GM19240 (cell line): ENCODE data around the gene ADAMTSL1.
"Not testable (repeated sequence)": the region's sequence is repeated elsewhere in the genome, so short reads cannot be mapped to it uniquely, and the experiment has no call there.

Source experiments
- DNase-seq: peaks from one replicate; pipeline ENCODE4 v3.0.0; 2011; ENCODE audit warnings: low spot score; ENCODE audit not compliant: insufficient read length

The ADAMTSL1 gene

GRCh38 chr9:18925880-18926279 lies 451.9 kb downstream of the ADAMTSL1 start:
- no peak for DNase-seq

- DNase-seq, result no peak
Observed at GRCh38 chr9:18926513-18926912, 452.6 kb downstream of the ADAMTSL1 start.

DNA sequence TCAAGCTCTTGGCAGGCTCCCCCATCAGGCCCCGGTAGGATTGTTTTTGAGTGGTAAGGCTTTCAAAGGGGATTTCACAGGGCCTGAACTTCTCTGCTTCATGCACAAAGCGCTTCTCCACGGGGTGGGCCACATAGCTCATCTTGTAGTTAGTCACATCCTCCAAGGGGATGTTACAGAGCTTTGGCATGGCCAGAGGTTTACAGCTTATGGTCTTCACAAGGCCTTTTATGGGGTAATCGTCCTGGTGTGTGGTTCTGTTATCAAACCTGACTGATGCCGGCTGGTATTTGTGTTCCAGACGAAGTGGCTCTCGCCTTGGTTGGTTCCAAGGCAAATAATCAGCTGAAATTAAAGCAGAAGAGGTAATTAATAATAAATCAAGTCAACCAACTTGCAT lies 454.8 kb downstream of the ADAMTSL1 start:
- DNase-seq, result no peak

GRCh38 chr9:18930611-18931010 lies 456.7 kb downstream of the ADAMTSL1 start:
- not testable (repeated sequence) for DNase-seq

DNA sequence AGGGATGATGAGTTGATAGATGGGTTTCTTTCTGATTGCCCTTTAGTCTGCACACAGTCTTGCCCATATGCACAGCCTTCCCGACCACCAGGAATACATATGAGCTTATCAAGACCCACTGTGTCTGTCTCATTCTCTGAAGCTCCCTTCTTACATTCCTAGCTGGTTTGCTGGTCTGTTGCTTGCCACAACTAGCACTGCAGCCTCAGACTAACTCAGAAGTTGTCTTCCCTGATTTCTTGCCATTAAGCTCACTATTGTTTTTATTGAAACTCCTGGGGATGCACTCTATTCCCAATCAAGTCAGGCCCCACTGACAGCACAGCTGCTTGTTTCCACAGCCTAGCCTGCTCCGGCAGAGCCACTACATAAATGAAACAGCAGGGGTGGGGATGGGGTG lies 461.6 kb downstream of the ADAMTSL1 start:
- DNase-seq, result no peak

GRCh38 chr9:18936094-18936871 lies 462.3 kb downstream of the ADAMTSL1 start:
- no peak for DNase-seq

DNA sequence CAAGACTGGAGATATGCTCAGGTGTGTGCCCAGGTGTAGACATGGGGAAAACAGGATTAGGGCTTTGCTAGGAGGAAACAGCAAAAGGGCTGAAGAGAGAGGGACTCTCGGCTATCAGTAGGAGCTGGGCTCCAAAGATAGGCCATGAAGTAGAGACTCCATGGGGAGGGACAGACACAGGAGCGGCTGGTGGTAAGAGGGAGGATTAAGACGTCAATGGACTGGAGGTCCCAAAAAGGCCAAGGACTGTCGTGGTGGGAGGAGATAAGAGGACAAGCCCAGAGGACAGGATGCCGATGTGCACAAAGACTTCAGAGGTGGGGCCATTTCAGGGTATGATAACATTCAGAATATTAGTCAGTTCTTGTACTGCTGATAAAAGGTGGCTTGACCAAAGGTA lies 466.0 kb downstream of the ADAMTSL1 start:
- no peak for DNase-seq

DNA sequence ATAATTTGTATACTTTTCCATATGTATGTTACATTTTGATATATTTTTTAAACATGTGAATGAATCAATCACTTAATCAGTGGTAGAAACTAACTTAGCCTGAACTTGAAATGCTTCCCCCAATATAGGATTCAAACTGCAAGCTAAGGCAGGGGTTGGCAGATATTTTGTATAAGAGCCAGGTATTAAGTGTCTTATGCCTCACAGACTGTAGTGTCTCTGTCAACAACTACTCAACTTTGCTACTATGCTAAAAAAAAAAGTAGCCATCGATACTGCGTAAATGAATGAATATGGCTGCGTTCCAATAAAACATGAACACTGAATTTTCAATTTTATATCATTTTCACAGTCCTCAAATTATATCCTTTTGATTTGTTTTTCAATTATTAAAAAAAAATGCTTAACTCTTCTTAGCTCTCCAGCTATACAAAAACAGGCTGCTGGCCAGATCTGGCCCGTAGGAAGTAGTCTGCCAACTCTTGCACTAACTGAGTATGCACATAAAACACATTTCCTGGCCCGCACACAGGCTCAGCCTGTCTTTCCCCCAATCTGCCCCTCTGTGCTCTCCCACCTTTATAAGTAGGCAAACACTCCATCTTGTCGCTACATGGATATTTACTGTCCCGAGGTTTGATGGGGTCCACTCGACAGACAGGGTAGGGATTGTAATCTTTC lies 467.2 kb downstream of the ADAMTSL1 start:
- no peak for DNase-seq

DNA sequence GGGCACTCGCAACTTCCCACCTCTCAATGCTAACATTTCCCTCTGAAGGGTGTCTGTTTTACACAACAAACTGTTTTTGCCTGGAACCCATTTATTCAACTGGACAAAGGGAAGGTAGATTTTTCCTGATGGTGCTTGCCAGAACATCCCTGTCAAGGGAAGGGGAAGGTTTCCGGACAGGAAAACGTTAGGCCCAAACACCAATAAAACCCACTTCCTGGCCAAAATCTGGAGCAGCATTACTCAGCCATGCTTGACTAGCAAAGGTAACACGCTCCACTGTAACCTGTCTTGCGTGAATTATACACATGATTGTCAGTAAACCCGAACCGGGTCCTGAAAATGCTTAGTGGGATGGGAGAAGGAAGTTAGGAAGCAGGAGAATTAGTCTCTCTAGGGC lies 468.8 kb downstream of the ADAMTSL1 start:
- DNase-seq, result no peak

- DNase-seq, result no peak
Observed at GRCh38 chr9:18947892-18948339, 474.0 kb downstream of the ADAMTSL1 start.

DNA sequence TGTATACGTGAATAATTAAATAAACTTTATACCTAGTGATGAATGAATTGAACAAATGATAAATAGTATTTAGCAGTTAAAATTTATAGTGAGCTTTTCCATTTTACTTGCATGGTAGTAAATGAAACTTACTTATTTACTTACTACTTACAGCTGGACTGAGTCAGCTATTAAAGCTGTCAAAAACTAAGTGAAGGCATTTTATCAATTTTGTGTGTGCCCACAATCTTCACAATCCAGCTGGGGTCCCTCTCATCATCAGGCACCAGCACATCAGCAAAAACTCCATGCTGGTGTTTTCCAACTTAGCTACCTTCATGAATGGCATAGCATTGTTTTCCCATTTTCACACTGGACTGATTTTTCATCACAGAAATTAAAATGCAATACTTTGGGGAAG lies 478.0 kb downstream of the ADAMTSL1 start:
- no peak for DNase-seq

DNA sequence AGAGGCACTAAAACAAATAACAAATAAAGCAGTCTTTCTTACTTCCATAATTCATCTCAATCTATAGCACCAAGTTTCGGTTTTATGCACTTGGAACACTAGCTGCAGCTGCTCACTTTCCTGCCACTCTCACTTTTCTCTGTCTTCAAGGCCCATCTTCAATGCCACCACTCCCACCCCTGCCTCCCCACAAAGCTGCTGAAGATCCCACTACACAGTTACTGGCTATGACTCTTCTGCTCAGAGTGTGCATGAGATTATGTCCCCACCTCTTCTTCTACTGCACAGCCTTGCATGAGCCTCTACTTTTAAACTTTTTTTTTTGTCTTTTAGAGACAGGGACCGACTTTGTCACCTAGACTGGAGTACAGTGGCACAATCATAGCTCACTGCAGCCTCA lies 481.7 kb downstream of the ADAMTSL1 start:
- DNase-seq, result no peak
